Psoas muscle (tissue), 8 donors: ENCODE results near the gene ANO7. TPM values are rescaled to one million over a fixed set of nuclear protein-coding genes. Genes with fewer than 3 reads are reported as not detected.

Experiments
- ATAC-seq, 4 donors: fragments of 200-7000 bp; cut with Tn5 transposase; one replicate each; pipeline ENCODE4 v1.9.1; 2020; ENCODE audit warnings: moderate library complexity in 3 of 4, mild to moderate bottlenecking in 2 of 4
- DNase-seq, 2 donors: peaks; one replicate each; pipeline ENCODE4 v3.0.0-alpha.2; 2020
- H3K27ac ChIP-seq: fragments of 200-600 bp; one replicate; pipeline ENCODE4 v1.8.0; 2022
- H3K27me3 ChIP-seq, 3 donors: fragments of 200-600 bp in 1 of 3; one replicate each; pipeline versions ENCODE4 v1.6.1 to v1.8.0; 2013 to 2022; ENCODE audit warnings: low read length in 2 of 3, mild to moderate bottlenecking in 2 of 3, moderate library complexity in 1 of 3; ENCODE audit not compliant: insufficient read depth in 3 of 3
- H3K36me3 ChIP-seq, 2 donors: fragments of 200-600 bp in 1 of 2; one replicate each; pipeline versions ENCODE4 v1.6.1 to v1.8.0; 2013 to 2022; ENCODE audit warnings: low read depth in 1 of 2, mild to moderate bottlenecking in 1 of 2, moderate library complexity in 1 of 2; ENCODE audit not compliant: insufficient read depth in 1 of 2
- H3K4me1 ChIP-seq: fragments of 200-600 bp; one replicate; pipeline ENCODE4 v1.8.0; 2022
- H3K4me3 ChIP-seq: fragments of 200-600 bp; one replicate; pipeline ENCODE4 v1.8.0; 2022; ENCODE audit warnings: mild to moderate bottlenecking
- H3K9me3 ChIP-seq: fragments of 200-600 bp; one replicate; pipeline ENCODE4 v1.8.0; 2022
- CTCF ChIP-seq: fragments of 200-600 bp; IDR thresholded peaks from one replicate; pipeline ENCODE4 v1.8.0; 2022; ENCODE audit warnings: antibody characterized with exemption
- WGBS, 3 donors: extraction: QIAGEN DNeasy Blood & Tissue Kit; methylation state at CpG; one replicate each; pipeline versions ENCODE4 v1.1.6 to v1.1.7; 2013; 5-methylcytosine and 5-hydroxymethylcytosine counted together
- intact Hi-C, 2 donors: fragments of 100-400 bp; cut with DNase I; formaldehyde crosslinking; loops; one replicate each; pipeline versions ENCODE4 v1.11.0 to v1.14.2; 2022
- polyA plus RNA-seq, 3 donors: library from polyadenylated mRNA; stranded (reverse); fragments of 200-250 nt; gene quantifications; one replicate each; pipeline ENCODE4 v1.2.3, GENCODE V29; 2013
- total RNA-seq, 4 donors: library from RNA; stranded (reverse); fragmentation: NEBNext Ultra II Directional in 2 of 4; extraction: Animal tissue kit (Norgen Biotek cat#: 25700) in 2 of 4; gene quantifications; one replicate each; pipeline versions ENCODE4 v1.2.1 to v1.2.4, GENCODE V29; 2021 to 2023
- donor health status: healthy with polysubstance abuse.
- donor health status: DM: no; HTN: no; CAD: no; lungs with moderate emphysema.
- donor health status: Bipolar disorder and iron deficiency.
- donor health status: healthy.
- donor health status: DM: yes; HTN: yes; CAD: no.
- donor health status: DM: no; HTN: no; CAD: no.
- donor health status: DM: no; HTN: no; CAD: no.
- donor health status: DM: yes; HTN: yes; CAD: no.

ANO7 gene
- total and polyA plus RNA-seq, 7 donors = 0.22 to 1.8 (median 0.47) TPM

- Histone ChIP-seq H3K36me3 (peaks cover 19 to 100% of the 10 kb centered on the region in 2 donors), H3K4me3 (no peak overlapping the region), H3K27me3 (no peaks in the 10 kb centered on the region), H3K27ac (no peak overlapping the region), H3K4me1 (peaks cover 5% of the 10 kb centered on the region), H3K9me3 (no peaks in the 10 kb centered on the region)
- WGBS, 3 donors = 87 to 95% (median 94%) methylated on average over 3 of the region's 3 CpGs
- ATAC-seq (no peak), DNase-seq (no peak)
- intact Hi-C loops = loop anchor here in 1 of 2 donors (10.0 kb wide), 1 partner anchor 344 kb away; no protein-coding TSS in a partner anchor
- no peak for TF ChIP-seq CTCF
Observed at GRCh38 chr2:241260911-241261310, 72.4 kb downstream of the ANO7 start.

- no peaks in the 10 kb centered on the region for H3K9me3 ChIP-seq
- 80 to 85% (median 84%) methylated on average over 4 of the region's 4 CpGs for WGBS, 3 donors
- no peak for ATAC-seq
- no peak for TF ChIP-seq CTCF
- intact Hi-C loops = loop anchor here in 1 of 2 donors (10.0 kb wide), 1 partner anchor 343 kb away; no protein-coding TSS in a partner anchor
- no peak for DNase-seq
- peaks cover 13 to 100% of the 10 kb centered on the region in 2 donors for H3K36me3 ChIP-seq
- no peak overlapping the region for H3K4me3 ChIP-seq
- no peak overlapping the region for H3K27ac ChIP-seq
- peaks cover 9% of the 10 kb centered on the region for H3K4me1 ChIP-seq
- no peaks in the 10 kb centered on the region for H3K27me3 ChIP-seq
Observed at GRCh38 chr2:241261628-241262027, 73.2 kb downstream of the ANO7 start.

GRCh38 chr2:241263061-241263460, 74.6 kb downstream of the ANO7 start:
- intact Hi-C loops = loop anchor here in 1 of 2 donors (10.0 kb wide), 1 partner anchor 342 kb away; no protein-coding TSS in a partner anchor
- Histone ChIP-seq H3K4me1 (peaks cover 9% of the 10 kb centered on the region), H3K9me3 (no peaks in the 10 kb centered on the region), H3K27me3 (no peaks in the 10 kb centered on the region), H3K4me3 (no peak overlapping the region), H3K27ac (no peak overlapping the region), H3K36me3 (peaks cover 12 to 99% of the 10 kb centered on the region in 2 donors)
- ATAC-seq (no peak), DNase-seq (no peak)
- 89 to 92% (median 90%) methylated on average over 7 of the region's 7 CpGs for WGBS, 3 donors
- no peak for TF ChIP-seq CTCF

GRCh38 chr2:241265506-241265905, 77.0 kb downstream of the ANO7 start:
- TF ChIP-seq CTCF = no peak
- ATAC-seq (no peak), DNase-seq (no peak)
- Histone ChIP-seq H3K4me1 (peaks cover 33% of the 10 kb centered on the region), H3K9me3 (no peaks in the 10 kb centered on the region), H3K27ac (no peak overlapping the region), H3K36me3 (peaks cover 8 to 83% of the 10 kb centered on the region in 2 donors), H3K27me3 (no peaks in the 10 kb centered on the region), H3K4me3 (no peak overlapping the region)
- WGBS, 3 donors = 42 to 58% (median 56%) methylated on average over 5 of the region's 5 CpGs
- intact Hi-C loops = loop anchor here in 1 of 2 donors (5.0 to 10.0 kb wide), 2 partner anchors 43 to 339 kb away; no protein-coding TSS in a partner anchor
